ENCODE measurements around the gene PLCD1. TPM values are rescaled to one million over a fixed set of nuclear protein-coding genes. Genes with fewer than 3 reads are reported as not detected.

Gene PLCD1
- total RNA-seq, 1 experiment from 2014 or later = 27.1 TPM

DNA sequence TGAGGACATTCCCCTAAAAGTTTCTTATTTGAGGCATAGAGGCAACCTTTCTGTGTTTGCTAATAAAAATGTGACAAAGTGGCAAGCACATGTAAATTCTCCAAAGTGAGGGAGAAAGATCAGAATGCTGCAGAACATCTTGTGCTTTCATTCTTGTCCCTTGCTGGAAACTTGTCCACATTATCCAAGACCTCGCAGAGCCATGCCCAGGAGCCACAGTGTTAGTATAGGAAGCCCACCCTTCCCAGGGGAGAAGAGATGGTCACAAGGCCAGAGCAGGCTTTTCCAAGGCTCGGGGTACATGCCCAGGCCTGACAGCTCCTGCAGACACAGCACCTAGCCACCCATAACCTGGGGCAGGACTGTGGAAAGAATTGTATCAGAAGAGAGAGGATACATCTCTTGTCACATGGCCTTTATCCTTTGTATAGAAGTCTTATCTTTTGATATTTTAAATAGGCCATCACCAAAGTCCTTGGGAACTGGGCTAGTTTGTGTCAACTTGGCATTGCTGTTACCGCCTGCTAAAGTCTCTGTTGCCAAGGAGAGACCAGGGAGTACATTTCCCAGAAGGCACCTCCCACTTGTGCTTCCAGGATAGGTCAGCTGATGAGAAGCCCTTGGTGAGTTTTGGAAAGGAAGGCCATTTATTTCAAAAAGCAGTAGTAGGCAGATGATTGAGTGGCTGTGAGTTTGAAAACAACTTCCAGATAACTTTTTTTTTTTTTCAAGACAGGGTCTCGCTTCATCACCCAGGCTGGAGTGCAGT is 20.1 kb upstream of the PLCD1 start:
- H3T11ph ChIP-seq (ENCODE audit: low read length) = no peak overlapping the region
- H3K9me3 Mint-ChIP-seq = peaks cover 20 to 21% of the 10 kb centered on the region in 2 experiments
- no CpG with 5 or more reads among the region's 4 CpGs for WGBS (ENCODE audit: extremely low coverage, insufficient read length, low lambda C conversion rate)
- H3K9ac ChIP-seq (ENCODE audit: extremely low read depth, insufficient read length, low read length) = no peak overlapping the region
- H3K14ac ChIP-seq (ENCODE audit: insufficient read depth, low read length) = no peak overlapping the region
- no peak overlapping the region for H3K4me3 Mint-ChIP-seq
- H2BK15ac ChIP-seq (ENCODE audit: low read depth, low read length) = no peak overlapping the region
- H3K36me3 Mint-ChIP-seq (ENCODE audit: insufficient read depth in 1 of 3, low read depth in 3 of 3) = peaks cover 6 to 10% (median 9%) of the 10 kb centered on the region in 3 experiments; a peak in 6 of 7 replicates
- H3K23ac ChIP-seq (ENCODE audit: insufficient read length, low read depth, low read length) = no peak overlapping the region
- peaks cover 8% of the 10 kb centered on the region for H3K9me3 ChIP-seq (ENCODE audit: control insufficient read depth, low read depth, low read length)
- H2AFZ ChIP-seq (ENCODE audit: low read length) = no peak overlapping the region
- H3K27ac Mint-ChIP-seq = no peak overlapping the region
- no peak overlapping the region for H2BK12ac ChIP-seq (ENCODE audit: insufficient read length, low read depth, low read length)
- H3K18ac ChIP-seq (ENCODE audit: insufficient read length, low read depth, low read length) = no peak overlapping the region
- H3K79me2 ChIP-seq (ENCODE audit: insufficient read depth, low read length) = no peaks in the 10 kb centered on the region
- H4K5ac ChIP-seq (ENCODE audit: insufficient read length, low read depth, low read length) = no peak overlapping the region
- no peak overlapping the region for H2AK5ac ChIP-seq (ENCODE audit: insufficient read length, low read length)
- no peaks in the 10 kb centered on the region for H3K27me3 ChIP-seq (ENCODE audit: insufficient read depth, low read length)
- no peak overlapping the region for H2BK20ac ChIP-seq (ENCODE audit: low read depth, low read length, poor library complexity, severe bottlenecking)
- H4K91ac ChIP-seq (ENCODE audit: insufficient read length, low read depth, low read length) = no peak overlapping the region
- H3K4ac ChIP-seq (ENCODE audit: low read depth, low read length) = no peak overlapping the region
- H4K8ac ChIP-seq (replicated peaks; ENCODE audit: insufficient read length, low read depth, low read length) = no peak overlapping the region
- DNase-seq = no peak
- no peak overlapping the region for H3K4me2 ChIP-seq (ENCODE audit: insufficient read depth, insufficient read length, low read length)
- no peak overlapping the region for H3K56ac ChIP-seq (ENCODE audit: insufficient read length, low read depth, low read length)
- H2BK120ac ChIP-seq (ENCODE audit: low read depth, low read length, poor library complexity, severe bottlenecking) = no peak overlapping the region
- no peaks in the 10 kb centered on the region for H4K20me1 ChIP-seq (ENCODE audit: control insufficient read depth, insufficient read depth, insufficient read length)
- H3K4me1 Mint-ChIP-seq = no peaks in the 10 kb centered on the region
- no peaks in the 10 kb centered on the region for H3K23me2 ChIP-seq (ENCODE audit: insufficient read length, low read depth, low read length, poor library complexity, severe bottlenecking)
- TF ChIP-seq, protein P1, sequence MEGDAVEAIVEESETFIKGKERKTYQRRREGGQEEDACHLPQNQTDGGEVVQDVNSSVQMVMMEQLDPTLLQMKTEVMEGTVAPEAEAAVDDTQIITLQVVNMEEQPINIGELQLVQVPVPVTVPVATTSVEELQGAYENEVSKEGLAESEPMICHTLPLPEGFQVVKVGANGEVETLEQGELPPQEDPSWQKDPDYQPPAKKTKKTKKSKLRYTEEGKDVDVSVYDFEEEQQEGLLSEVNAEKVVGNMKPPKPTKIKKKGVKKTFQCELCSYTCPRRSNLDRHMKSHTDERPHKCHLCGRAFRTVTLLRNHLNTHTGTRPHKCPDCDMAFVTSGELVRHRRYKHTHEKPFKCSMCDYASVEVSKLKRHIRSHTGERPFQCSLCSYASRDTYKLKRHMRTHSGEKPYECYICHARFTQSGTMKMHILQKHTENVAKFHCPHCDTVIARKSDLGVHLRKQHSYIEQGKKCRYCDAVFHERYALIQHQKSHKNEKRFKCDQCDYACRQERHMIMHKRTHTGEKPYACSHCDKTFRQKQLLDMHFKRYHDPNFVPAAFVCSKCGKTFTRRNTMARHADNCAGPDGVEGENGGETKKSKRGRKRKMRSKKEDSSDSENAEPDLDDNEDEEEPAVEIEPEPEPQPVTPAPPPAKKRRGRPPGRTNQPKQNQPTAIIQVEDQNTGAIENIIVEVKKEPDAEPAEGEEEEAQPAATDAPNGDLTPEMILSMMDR (conservative IDR thresholded peaks at IDR 0.05) = no peak
- no peak overlapping the region for H3K27ac ChIP-seq (ENCODE audit: insufficient read length, low read depth, low read length)
- no peak overlapping the region for H2BK5ac ChIP-seq (ENCODE audit: insufficient read length, low read length)
- no peaks in the 10 kb centered on the region for H3K4me1 ChIP-seq (ENCODE audit: insufficient read depth, low read length)
- H3K27me3 Mint-ChIP-seq (ENCODE audit: low read depth) = peaks cover 30% of the 10 kb centered on the region
- no peaks in the 10 kb centered on the region for H3K79me1 ChIP-seq (ENCODE audit: insufficient read depth, low read depth, low read length, poor library complexity, severe bottlenecking)

All from H9 (cell line).